ENCODE measurements around the gene SLC2A6. TPM values are rescaled to one million over a fixed set of nuclear protein-coding genes. Genes with fewer than 3 reads are reported as not detected.

Gene SLC2A6
- 13.2 and 14.1 TPM in 2 replicates for total RNA-seq

GRCh38 chr9:133478851-133479711, at the start of gene SLC2A6:
Gene SLC2A6, minus strand, starts transcription at chr9:133479099. Its CDS starts 40 bp downstream, at chr9:133479059.

GRCh38 chr9:133524679-133525228, 45.9 kb upstream of the SLC2A6 start, which contains the start of gene MYMK:
Gene MYMK, minus strand, starts transcription at chr9:133524959. Its CDS starts 115 bp downstream, at chr9:133524844.

GRCh38 chr9:133459476-133460404, 19.2 kb downstream of the SLC2A6 start, which contains the start of gene CACFD1:
Gene CACFD1, plus strand, starts transcription at chr9:133459978. Its CDS starts 89 bp downstream, at chr9:133460067.

GRCh38 chr9:133421615-133422542, 57.0 kb downstream of the SLC2A6 start, which contains the start of gene ADAMTS13:
Gene ADAMTS13, plus strand, starts transcription at chr9:133422367. Its CDS starts 77 bp downstream, at chr9:133422444.

Other genes with a start within 250 kb of the SLC2A6 start
- gene ABO, start 203.9 kb downstream of the SLC2A6 start, total RNA-seq: not detected in 2 replicates
- gene SURF6, start 142.9 kb downstream of the SLC2A6 start, total RNA-seq: 9.6 and 10.9 TPM in 2 replicates
- 17.9 and 21.5 TPM in 2 replicates for gene MED22, start 131.0 kb downstream of the SLC2A6 start, total RNA-seq
- 2,204 and 2,714 TPM in 2 replicates for gene RPL7A, start 130.9 kb downstream of the SLC2A6 start, total RNA-seq
- 29.6 and 30.8 TPM in 2 replicates for gene SURF1, start 122.6 kb downstream of the SLC2A6 start, total RNA-seq
- 13.5 and 22.2 TPM in 2 replicates for gene SURF2, start 122.5 kb downstream of the SLC2A6 start, total RNA-seq
- gene SURF4, start 103.0 kb downstream of the SLC2A6 start, total RNA-seq: 459 and 569 TPM in 2 replicates
- 1.2 TPM in 2 replicates for gene STKLD1, start 102.7 kb downstream of the SLC2A6 start, total RNA-seq
- 11.9 and 21.7 TPM in 2 replicates for gene REXO4, start 61.1 kb downstream of the SLC2A6 start, total RNA-seq
- 2.2 and 6.0 TPM in 2 replicates for gene ADAMTS13, start 56.7 kb downstream of the SLC2A6 start, total RNA-seq
- 8.7 and 13.4 TPM in 2 replicates for gene CACFD1, start 19.1 kb downstream of the SLC2A6 start, total RNA-seq
- gene MYMK, start 45.9 kb upstream of the SLC2A6 start, total RNA-seq: not detected in 2 replicates
- under 0.01 and 0.15 TPM in 2 replicates for gene ADAMTSL2, start 55.6 kb upstream of the SLC2A6 start, total RNA-seq
- gene FAM163B, start 130.3 kb upstream of the SLC2A6 start, total RNA-seq: not detected in 2 replicates
- not detected in 2 replicates for gene DBH, start 157.3 kb upstream of the SLC2A6 start, total RNA-seq

Data from smooth muscle cell of trachea (primary cell).